IPS-18c (cell line): ENCODE measurements around the gene PSMB2.

Source experiments
- H3K4me3 ChIP-seq: 2 replicates; pipeline ENCODE4 v1.7.0; 2013; ENCODE audit warnings: low read depth, mild to moderate bottlenecking, low read length, moderate library complexity; ENCODE audit not compliant: insufficient read depth
- H3K9me3 ChIP-seq: one replicate; pipeline ENCODE4 v1.6.1; 2013; ENCODE audit warnings: mild to moderate bottlenecking, low read length, moderate library complexity; ENCODE audit not compliant: control insufficient read depth, insufficient read depth

Gene PSMB2

GRCh38 chr1:35656148-35656862 lies 15.0 kb upstream of the PSMB2 start:
- Histone ChIP-seq H3K9me3 (no peaks in the 10 kb centered on the region), H3K4me3 (no peak overlapping the region)

- Histone ChIP-seq H3K4me3 (no peak overlapping the region), H3K9me3 (no peaks in the 10 kb centered on the region)
Measured at GRCh38 chr1:35655196-35655595, 13.9 kb upstream of the PSMB2 start.

GRCh38 chr1:35650416-35650815 lies 9.1 kb upstream of the PSMB2 start:
- no peaks in the 10 kb centered on the region for H3K9me3 ChIP-seq
- no peak overlapping the region for H3K4me3 ChIP-seq

- no peaks in the 10 kb centered on the region for H3K9me3 ChIP-seq
- no peak overlapping the region for H3K4me3 ChIP-seq
Measured at GRCh38 chr1:35646043-35646442, 4.7 kb upstream of the PSMB2 start.

GRCh38 chr1:35644204-35644603 lies 2.9 kb upstream of the PSMB2 start:
- H3K4me3 ChIP-seq: no peak overlapping the region

GRCh38 chr1:35642471-35642955 lies 1.2 kb upstream of the PSMB2 start:
- H3K9me3 ChIP-seq: no peaks in the 10 kb centered on the region
- no peak overlapping the region; the same call in 1 of the 2 replicates for H3K4me3 ChIP-seq

More at GRCh38 chr1:35644204-35644603, 2.9 kb upstream of the PSMB2 start:
- H3K9me3 ChIP-seq: no peaks in the 10 kb centered on the region

GRCh38 chr1:35640380-35641232 lies 720 bp downstream of the PSMB2 start:
- peak overlapping the region; percentile 100 for H3K4me3 ChIP-seq
- H3K9me3 ChIP-seq: no peaks in the 10 kb centered on the region

GRCh38 chr1:35637401-35637809 lies 3.9 kb downstream of the PSMB2 start:
- H3K9me3 ChIP-seq: no peaks in the 10 kb centered on the region
- no peak overlapping the region for H3K4me3 ChIP-seq

GRCh38 chr1:35633547-35633946 lies 7.8 kb downstream of the PSMB2 start:
- Histone ChIP-seq H3K4me3 (no peak overlapping the region), H3K9me3 (no peaks in the 10 kb centered on the region)

GRCh38 chr1:35631396-35631795 lies 9.9 kb downstream of the PSMB2 start:
- Histone ChIP-seq H3K4me3 (no peak overlapping the region), H3K9me3 (no peaks in the 10 kb centered on the region)

- Histone ChIP-seq H3K4me3 (no peak overlapping the region), H3K9me3 (no peaks in the 10 kb centered on the region)
Measured at GRCh38 chr1:35629051-35629450, 12.3 kb downstream of the PSMB2 start.

GRCh38 chr1:35623832-35624231 lies 17.5 kb downstream of the PSMB2 start:
- Histone ChIP-seq H3K9me3 (no peaks in the 10 kb centered on the region), H3K4me3 (no peak overlapping the region)

- Histone ChIP-seq H3K4me3 (no peak overlapping the region), H3K9me3 (no peaks in the 10 kb centered on the region)
Measured at GRCh38 chr1:35622510-35623178, 18.7 kb downstream of the PSMB2 start.

- no peaks in the 10 kb centered on the region for H3K9me3 ChIP-seq
- no peak overlapping the region for H3K4me3 ChIP-seq
Measured at GRCh38 chr1:35619237-35620121, 21.8 kb downstream of the PSMB2 start.

- Histone ChIP-seq H3K9me3 (no peaks in the 10 kb centered on the region), H3K4me3 (no peak overlapping the region)
Measured at GRCh38 chr1:35615440-35615839, 25.9 kb downstream of the PSMB2 start.

GRCh38 chr1:35611655-35612054 lies 29.7 kb downstream of the PSMB2 start:
- Histone ChIP-seq H3K4me3 (no peak overlapping the region), H3K9me3 (no peaks in the 10 kb centered on the region)

GRCh38 chr1:35605867-35606182 lies 35.5 kb downstream of the PSMB2 start:
- peaks cover 4% of the 10 kb centered on the region for H3K9me3 ChIP-seq
- H3K4me3 ChIP-seq: no peak overlapping the region
